ENCODE measurements around the gene ELOVL2. TPM values are rescaled to one million over a fixed set of nuclear protein-coding genes. Genes with fewer than 3 reads are reported as not detected.

ELOVL2 gene
- total RNA-seq, 1 experiment from 2014 or later: 0.07 TPM

GRCh38 chr6:11035616-11036350 lies 8.3 kb downstream of the ELOVL2 start:
- H3K79me2 ChIP-seq (ENCODE audit: insufficient read depth, low read length): no peaks in the 10 kb centered on the region
- ATAC-seq (no peak), DNase-seq (ENCODE audit: low read depth, low spot score) (no peak)
- H3K4me3 ChIP-seq (replicated peaks in 1 of 2; ENCODE audit: low read depth in 1 of 2, low read length in 2 of 2): no peak overlapping the region
- TF ChIP-seq FOSL1 (IDR thresholded peaks at IDR 0.05; ENCODE audit: low read depth): no peak
- no peak for TF ChIP-seq CBX3 (IDR thresholded peaks at IDR 0.05; ENCODE audit: low read depth)
- TF ChIP-seq EZH2 (IDR thresholded peaks at IDR 0.05): no peak
- H3K4me2 ChIP-seq (ENCODE audit: low read length): no peak overlapping the region
- no peak overlapping the region for H2AFZ ChIP-seq (ENCODE audit: low read depth, low read length, poor library complexity, severe bottlenecking)
- H3K9ac ChIP-seq (ENCODE audit: low read length): no peak overlapping the region
- peaks cover 0 to 7% of the 10 kb centered on the region in 2 experiments; a peak in 1 of 4 replicates for H3K4me1 ChIP-seq (ENCODE audit: control insufficient read depth in 1 of 2, insufficient read depth in 2 of 2, low read length in 2 of 2)
- no peaks in the 10 kb centered on the region for H4K20me1 ChIP-seq (ENCODE audit: insufficient read depth)
- BruUV-seq (replicated peaks): no TSS peak
- no peaks in the 10 kb centered on the region for H3K36me3 ChIP-seq (ENCODE audit: control insufficient read depth in 1 of 2, insufficient read depth in 2 of 2, low read length in 2 of 2)
- H3K9me2 ChIP-seq (ENCODE audit: insufficient read depth): no peaks in the 10 kb centered on the region
- ChIA-PET CTCF (no interaction called here), RAD21 (ENCODE audit: low non-redundant PET in 1 of 2, low total read pairs in 2 of 2, uncharacterized antibody in 2 of 2, unreplicated experiment in 2 of 2) (no interaction called here), POLR2A (no interaction called here)
- no peaks in the 10 kb centered on the region for H3K9me3 ChIP-seq (ENCODE audit: control insufficient read depth in 1 of 2, insufficient read depth in 1 of 2, low read depth in 1 of 2, low read length in 2 of 2)
- H3K27ac ChIP-seq (ENCODE audit: low read depth, low read length): no peak overlapping the region
- intact Hi-C loops (cut with micrococcal nuclease): no loop called here
- H3K27me3 ChIP-seq (ENCODE audit: insufficient read depth, low read length): no peaks in the 10 kb centered on the region

DNA sequence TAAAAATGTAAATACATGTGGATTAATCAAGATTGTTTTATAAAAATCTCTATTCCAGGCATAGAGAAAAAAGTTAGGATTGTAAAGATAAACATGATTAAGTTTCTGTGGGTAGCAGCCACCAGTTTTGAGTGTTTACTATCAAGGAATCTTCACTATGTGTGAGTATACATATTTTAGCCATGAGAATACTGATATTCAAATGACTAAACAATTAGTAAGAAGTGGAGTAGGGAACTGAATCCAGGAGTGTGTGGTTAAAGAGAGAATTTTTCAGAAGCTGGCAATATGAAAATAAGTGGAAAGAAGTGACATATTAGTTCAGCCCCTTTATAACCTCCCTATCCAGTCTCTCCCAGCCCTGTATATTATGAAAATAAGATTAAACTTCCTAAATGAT lies 10.3 kb downstream of the ELOVL2 start:
- RAD21 ChIA-PET (ENCODE audit: low non-redundant PET in 1 of 2, low total read pairs in 2 of 2, uncharacterized antibody in 2 of 2, unreplicated experiment in 2 of 2): no interaction called here
- POLR2A ChIA-PET: no interaction called here
- DNase-seq (ENCODE audit: low read depth, low spot score) (no peak), ATAC-seq (no peak)
- H3K27ac ChIP-seq (ENCODE audit: low read depth, low read length): no peak overlapping the region
- no peaks in the 10 kb centered on the region for H3K27me3 ChIP-seq (ENCODE audit: insufficient read depth, low read length)
- intact Hi-C loops (cut with micrococcal nuclease): no loop called here
- H2AFZ ChIP-seq (ENCODE audit: low read depth, low read length, poor library complexity, severe bottlenecking): peak overlapping the region; percentile 22
- H3K4me2 ChIP-seq (ENCODE audit: low read length): no peak overlapping the region
- H3K4me3 ChIP-seq (replicated peaks in 1 of 2; ENCODE audit: low read depth in 1 of 2, low read length in 2 of 2): no peak overlapping the region
- H3K9me2 ChIP-seq (ENCODE audit: insufficient read depth): no peaks in the 10 kb centered on the region
- TF ChIP-seq SP1 (IDR thresholded peaks at IDR 0.05; ENCODE audit: low read depth) (no peak), REST (IDR thresholded peaks at IDR 0.05; ENCODE audit: low read depth) (no peak), ZNF274 (IDR thresholded peaks at IDR 0.05; ENCODE audit: low read depth, low read length) (no peak), EZH2phosphoT487 (IDR thresholded peaks at IDR 0.05; ENCODE audit: borderline replicate concordance) (no peak), SIN3A (IDR thresholded peaks at IDR 0.05; ENCODE audit: low read depth) (no peak), FOSL1 (IDR thresholded peaks at IDR 0.05; ENCODE audit: low read depth) (no peak), EZH2 (IDR thresholded peaks at IDR 0.05) (no peak), CTCF (IDR thresholded peaks at IDR 0.05 in 2 of 3, conservative IDR thresholded peaks at IDR 0.05 in 1 of 3; ENCODE audit: borderline replicate concordance in 1 of 3, insufficient read depth in 1 of 3, low read depth in 2 of 3, low read length in 2 of 3) (no peak)
- H3K79me2 ChIP-seq (ENCODE audit: insufficient read depth, low read length): no peaks in the 10 kb centered on the region
- H4K20me1 ChIP-seq (ENCODE audit: insufficient read depth): no peaks in the 10 kb centered on the region
- no TSS peak for BruUV-seq (replicated peaks)
- no peaks in the 10 kb centered on the region for H3K36me3 ChIP-seq (ENCODE audit: control insufficient read depth in 1 of 2, insufficient read depth in 2 of 2, low read length in 2 of 2)
- H3K9ac ChIP-seq (ENCODE audit: low read length): no peak overlapping the region
- H3K9me3 ChIP-seq (ENCODE audit: control insufficient read depth in 1 of 2, insufficient read depth in 1 of 2, low read depth in 1 of 2, low read length in 2 of 2): no peaks in the 10 kb centered on the region
- peaks cover 0 to 7% of the 10 kb centered on the region in 2 experiments; a peak in 1 of 4 replicates for H3K4me1 ChIP-seq (ENCODE audit: control insufficient read depth in 1 of 2, insufficient read depth in 2 of 2, low read length in 2 of 2)
- CTCF ChIA-PET: no interaction called here
